Astrocyte (in vitro differentiated cells and primary cell): ENCODE measurements around the gene LSMEM2. TPM values are rescaled to one million over a fixed set of nuclear protein-coding genes. Genes with fewer than 3 reads are reported as not detected.

Experiments used
- DNase-seq: peaks from one replicate; pipeline ENCODE4 v3.0.0-alpha.2; 2010; ENCODE audit warnings: low read depth
- FAIRE-seq: peaks from 2 replicates; lab custom pipeline; 2011; peaks lifted over from hg19 to GRCh38; lab: Jason Lieb, UNC
- H2AFZ ChIP-seq: 2 replicates; pipeline ENCODE4 v1.6.0; 2012; ENCODE audit warnings: low read depth, low read length, inconsistent platforms
- H3K27ac ChIP-seq: 2 replicates; pipeline ENCODE4 v1.5.1; 2011; ENCODE audit warnings: low read depth, low read length, inconsistent platforms
- H3K27me3 ChIP-seq: 2 replicates; pipeline ENCODE4 v1.6.0; 2011; ENCODE audit warnings: low read length, inconsistent platforms; ENCODE audit not compliant: insufficient read depth
- H3K36me3 ChIP-seq: 2 replicates; pipeline ENCODE4 v1.5.1; 2011; ENCODE audit warnings: low read length, inconsistent platforms; ENCODE audit not compliant: insufficient read depth
- H3K4me1 ChIP-seq: 2 replicates; pipeline ENCODE4 v1.5.1; 2011; ENCODE audit warnings: low read length, inconsistent platforms; ENCODE audit not compliant: insufficient read depth
- H3K4me2 ChIP-seq: 2 replicates; pipeline ENCODE4 v1.6.0; 2012; ENCODE audit warnings: low read length, inconsistent platforms
- H3K4me3 ChIP-seq: 2 replicates; pipeline ENCODE4 v1.5.1; 2011; ENCODE audit warnings: low read depth, mild to moderate bottlenecking, low read length, inconsistent platforms; ENCODE audit not compliant: insufficient read depth
- H3K79me2 ChIP-seq: 2 replicates; pipeline ENCODE4 v1.6.0; 2012; ENCODE audit warnings: mild to moderate bottlenecking, low read length, inconsistent platforms; ENCODE audit not compliant: insufficient read depth
- H3K9ac ChIP-seq: 2 replicates; pipeline ENCODE4 v1.6.0; 2012; ENCODE audit warnings: mild to moderate bottlenecking, low read length, inconsistent platforms
- H3K9me3 ChIP-seq: 2 replicates; pipeline ENCODE4 v1.5.1; 2012; ENCODE audit warnings: low read depth, mild to moderate bottlenecking, low read length, inconsistent platforms; ENCODE audit not compliant: insufficient read depth
- H4K20me1 ChIP-seq: 2 replicates; pipeline ENCODE4 v1.6.0; 2012; ENCODE audit warnings: low read length, inconsistent platforms; ENCODE audit not compliant: insufficient read depth
- H3K27ac Mint-ChIP-seq: one replicate; pipeline ENCODE4 v1.8.0; 2021; ENCODE audit warnings: mild to moderate bottlenecking, mixed read lengths; ENCODE audit not compliant: unreplicated experiment
- H3K27me3 Mint-ChIP-seq: one replicate; pipeline ENCODE4 v1.8.0; 2021; ENCODE audit warnings: low read depth, mixed read lengths; ENCODE audit not compliant: unreplicated experiment
- H3K36me3 Mint-ChIP-seq: one replicate; pipeline ENCODE4 v1.8.0; 2021; ENCODE audit warnings: low read depth, mixed read lengths; ENCODE audit not compliant: unreplicated experiment
- H3K4me1 Mint-ChIP-seq: one replicate; pipeline ENCODE4 v1.8.0; 2021; ENCODE audit warnings: low read depth, mixed read lengths; ENCODE audit not compliant: unreplicated experiment
- H3K4me3 Mint-ChIP-seq: one replicate; pipeline ENCODE4 v1.8.0; 2021; ENCODE audit warnings: mild to moderate bottlenecking, moderate library complexity, mixed read lengths; ENCODE audit not compliant: unreplicated experiment
- H3K9me3 Mint-ChIP-seq: one replicate; pipeline ENCODE4 v1.8.0; 2021; ENCODE audit warnings: mild to moderate bottlenecking, mixed read lengths; ENCODE audit not compliant: unreplicated experiment
- CTCF ChIP-seq: IDR thresholded peaks from 2 replicates; pipeline ENCODE4 v1.5.1; 2011; ENCODE audit warnings: low read depth, mild to moderate bottlenecking, inconsistent platforms, low read length, moderate library complexity; ENCODE audit not compliant: insufficient read depth
- EZH2 ChIP-seq: IDR thresholded peaks from 2 replicates; pipeline ENCODE4 v1.6.1; 2012; ENCODE audit warnings: mild to moderate bottlenecking, low read length, inconsistent platforms; ENCODE audit not compliant: insufficient read depth
- total RNA-seq: library from RNA; stranded (reverse); gene quantifications from 2 replicates; pipeline ENCODE4 v1.2.1, GENCODE V29; 2021

The LSMEM2 gene
- total RNA-seq, 1 donor from 2014 or later, result 0.30 TPM

DNA sequence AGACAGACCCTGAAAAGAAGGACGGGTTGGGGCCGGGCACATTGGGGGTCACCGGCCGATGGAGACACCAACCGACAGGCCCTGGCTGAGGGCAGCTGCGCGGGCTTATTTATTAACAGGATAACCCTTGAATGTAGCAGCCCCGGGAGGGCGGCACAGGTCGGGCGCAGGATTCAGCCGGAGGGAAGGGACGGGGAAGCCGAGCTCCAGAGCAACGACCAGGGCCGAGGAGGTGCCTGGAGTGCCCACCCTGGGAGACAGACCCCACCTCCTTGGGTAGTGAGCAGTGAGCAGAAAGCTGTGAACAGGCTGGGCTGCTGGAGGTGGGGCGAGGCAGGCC lies 2.2 kb upstream of the LSMEM2 start:
- H3K4me1 Mint-ChIP-seq, result peaks cover 5% of the 10 kb centered on the region
- H3K27ac Mint-ChIP-seq, result no peak overlapping the region
- no peak for DNase-seq
- H3K27ac ChIP-seq, result no peak overlapping the region
- no peaks in the 10 kb centered on the region for H3K9me3 ChIP-seq
- peaks cover 3% of the 10 kb centered on the region for H4K20me1 ChIP-seq
- peaks cover 27% of the 10 kb centered on the region for H3K27me3 ChIP-seq
- no peak for FAIRE-seq
- no peak overlapping the region for H3K9ac ChIP-seq
- H3K36me3 ChIP-seq, result no peaks in the 10 kb centered on the region
- H2AFZ ChIP-seq, result no peak overlapping the region
- H3K4me3 Mint-ChIP-seq, result no peak overlapping the region
- TF ChIP-seq EZH2 (no peak), CTCF (no peak)
- no peaks in the 10 kb centered on the region for H3K4me1 ChIP-seq
- H3K36me3 Mint-ChIP-seq, result peaks cover 8% of the 10 kb centered on the region
- H3K9me3 Mint-ChIP-seq, result no peaks in the 10 kb centered on the region
- H3K4me2 ChIP-seq, result no peak overlapping the region
- H3K79me2 ChIP-seq, result no peaks in the 10 kb centered on the region
- no peak overlapping the region for H3K4me3 ChIP-seq
- H3K27me3 Mint-ChIP-seq, result peaks cover 22% of the 10 kb centered on the region

DNA sequence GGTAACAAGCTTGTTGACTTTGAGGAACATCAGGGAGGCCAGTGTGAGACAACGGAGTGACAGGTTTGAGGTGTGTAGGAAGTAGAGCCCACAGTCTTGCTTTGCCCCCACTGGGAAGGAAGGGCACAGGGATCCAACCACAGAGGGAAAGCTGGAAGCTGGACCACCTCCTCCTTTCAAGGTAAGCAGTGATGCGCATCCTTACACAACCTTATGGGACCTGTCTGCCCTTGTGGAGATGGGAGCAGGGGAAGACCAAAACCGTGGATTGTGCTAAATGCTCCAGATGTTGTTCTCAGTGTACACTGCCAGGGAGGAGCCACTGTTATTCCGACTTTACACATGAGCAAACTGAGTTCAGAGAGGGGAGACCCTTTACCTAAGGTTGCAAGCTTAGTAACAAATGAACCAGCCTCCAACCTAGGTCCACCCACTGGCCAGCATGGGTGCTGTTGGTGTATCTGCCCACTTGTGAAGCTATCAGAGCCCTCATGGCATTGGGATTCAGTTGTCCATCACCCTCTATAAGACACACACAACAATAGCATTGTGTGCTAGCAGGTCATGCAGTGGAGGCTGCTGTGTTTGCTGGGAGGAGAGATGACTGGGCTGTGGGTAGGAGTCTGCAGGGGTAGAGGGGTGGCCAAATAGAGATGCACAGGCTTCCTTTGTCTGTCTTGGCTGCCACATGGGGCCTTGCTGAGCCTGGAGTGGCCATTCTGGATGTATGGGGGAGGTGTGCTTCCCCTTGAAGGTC lies 586 bp upstream of the LSMEM2 start:
- Histone ChIP-seq H3K36me3 (no peaks in the 10 kb centered on the region), H3K4me3 (no peak overlapping the region), H3K79me2 (no peaks in the 10 kb centered on the region), H2AFZ (no peak overlapping the region), H3K9ac (no peak overlapping the region), H3K4me1 (no peaks in the 10 kb centered on the region), H3K9me3 (no peaks in the 10 kb centered on the region), H3K27me3 (peaks cover 25% of the 10 kb centered on the region), H4K20me1 (peaks cover 3% of the 10 kb centered on the region), H3K4me2 (no peak overlapping the region), H3K27ac (no peak overlapping the region)
- FAIRE-seq (no peak), DNase-seq (no peak)
- no peaks in the 10 kb centered on the region for H3K9me3 Mint-ChIP-seq
- peaks cover 6% of the 10 kb centered on the region for H3K36me3 Mint-ChIP-seq
- H3K4me1 Mint-ChIP-seq, result peaks cover 2% of the 10 kb centered on the region
- no peak overlapping the region for H3K4me3 Mint-ChIP-seq
- TF ChIP-seq CTCF (no peak), EZH2 (no peak)
- H3K27ac Mint-ChIP-seq, result no peak overlapping the region
- H3K27me3 Mint-ChIP-seq, result peaks cover 19% of the 10 kb centered on the region
